NCI-H1694 treated with DMSO at 0.1 percent for 48 hours (cell line): ENCODE measurements around the gene KCND2.
"Not testable (repeated sequence)": the region's sequence is repeated elsewhere in the genome, so short reads cannot be mapped to it uniquely, and the experiment has no call there.

ENCODE experiments used
- DNase-seq: peaks from one replicate; lab custom pipeline; 2025; lab: John Stamatoyannopoulos, UW

The KCND2 gene

GRCh38 chr7:120502132-120502531, 229.2 kb downstream of the KCND2 start:
- no peak for DNase-seq

GRCh38 chr7:120502825-120503224, 229.8 kb downstream of the KCND2 start:
- DNase-seq = no peak

GRCh38 chr7:120504386-120504785, 231.4 kb downstream of the KCND2 start:
- no peak for DNase-seq

GRCh38 chr7:120505770-120506169, 232.8 kb downstream of the KCND2 start:
- DNase-seq = no peak

GRCh38 chr7:120512701-120513100, 239.7 kb downstream of the KCND2 start:
- no peak for DNase-seq

GRCh38 chr7:120519224-120519623, 246.2 kb downstream of the KCND2 start:
- DNase-seq = no peak

GRCh38 chr7:120521761-120522737, 249.1 kb downstream of the KCND2 start:
- no peak for DNase-seq

GRCh38 chr7:120523985-120524384, 251.0 kb downstream of the KCND2 start:
- no peak for DNase-seq

GRCh38 chr7:120526902-120527509, 254.0 kb downstream of the KCND2 start:
- DNase-seq = no peak

- no peak for DNase-seq
These were observed 256.8 kb downstream of the KCND2 start for GRCh38 chr7:120529736-120530135.

GRCh38 chr7:120538335-120538734, 265.4 kb downstream of the KCND2 start:
- DNase-seq = no peak

- DNase-seq = no peak
These were observed 266.3 kb downstream of the KCND2 start for GRCh38 chr7:120539321-120539720.

GRCh38 chr7:120547605-120548004, 274.6 kb downstream of the KCND2 start:
- DNase-seq = no peak

- DNase-seq = peak; percentile 49
These were observed 277.6 kb downstream of the KCND2 start for GRCh38 chr7:120550494-120551048.

GRCh38 chr7:120553491-120553890, 280.5 kb downstream of the KCND2 start:
- DNase-seq = no peak

- peak; percentile 73 for DNase-seq
These were observed 282.1 kb downstream of the KCND2 start for GRCh38 chr7:120554960-120555571.

GRCh38 chr7:120564145-120564544, 291.2 kb downstream of the KCND2 start:
- DNase-seq = no peak

- DNase-seq = no peak
These were observed 294.2 kb downstream of the KCND2 start for GRCh38 chr7:120567204-120567603.

GRCh38 chr7:120578657-120579056, 305.7 kb downstream of the KCND2 start:
- not testable (repeated sequence) for DNase-seq

GRCh38 chr7:120582916-120583315, 309.9 kb downstream of the KCND2 start:
- no peak for DNase-seq

GRCh38 chr7:120583899-120584586, 311.1 kb downstream of the KCND2 start:
- no peak for DNase-seq

- no peak for DNase-seq
These were observed 313.6 kb downstream of the KCND2 start for GRCh38 chr7:120586571-120586970.
